Measurements from ENCODE around the gene SPNS3. TPM values are rescaled to one million over a fixed set of nuclear protein-coding genes. Genes with fewer than 3 reads are reported as not detected.

Gene SPNS3
- total RNA-seq, 1 experiment from 2014 or later = not detected

DNA sequence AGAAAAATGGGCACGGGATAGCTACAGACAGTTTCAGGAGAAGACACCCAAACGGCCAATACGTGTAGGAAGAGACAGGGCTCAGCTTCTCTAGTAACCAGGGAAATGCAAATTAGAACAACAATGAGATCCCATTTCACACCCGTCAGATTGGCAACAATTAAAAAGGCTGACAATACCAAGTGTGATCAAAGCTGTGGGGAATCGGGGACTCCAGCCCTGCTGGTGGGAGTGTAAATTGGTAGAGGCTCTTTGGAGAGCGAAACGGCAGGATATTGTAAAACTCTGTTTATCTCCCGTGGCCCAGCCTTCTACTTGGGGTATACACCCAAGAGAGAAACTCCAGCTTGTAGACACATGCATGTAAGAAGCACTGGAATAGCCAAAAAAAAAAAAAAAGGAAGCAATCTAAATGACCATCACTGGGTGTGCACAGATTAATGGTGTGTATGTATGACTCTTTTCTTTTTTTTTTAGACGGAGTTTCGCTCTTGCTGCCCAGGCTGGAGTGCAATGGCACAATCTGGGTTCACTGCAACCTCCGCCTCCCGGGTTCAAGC is 93.9 kb downstream of the SPNS3 start:
- no peak for DNase-seq (ENCODE audit: low read depth, low spot score)
- in situ Hi-C loops (cut with HindIII; ENCODE audit: low pct_unique_long_range_greater_than_20kb, low sequenced_read_pairs) = no loop called here

DNA sequence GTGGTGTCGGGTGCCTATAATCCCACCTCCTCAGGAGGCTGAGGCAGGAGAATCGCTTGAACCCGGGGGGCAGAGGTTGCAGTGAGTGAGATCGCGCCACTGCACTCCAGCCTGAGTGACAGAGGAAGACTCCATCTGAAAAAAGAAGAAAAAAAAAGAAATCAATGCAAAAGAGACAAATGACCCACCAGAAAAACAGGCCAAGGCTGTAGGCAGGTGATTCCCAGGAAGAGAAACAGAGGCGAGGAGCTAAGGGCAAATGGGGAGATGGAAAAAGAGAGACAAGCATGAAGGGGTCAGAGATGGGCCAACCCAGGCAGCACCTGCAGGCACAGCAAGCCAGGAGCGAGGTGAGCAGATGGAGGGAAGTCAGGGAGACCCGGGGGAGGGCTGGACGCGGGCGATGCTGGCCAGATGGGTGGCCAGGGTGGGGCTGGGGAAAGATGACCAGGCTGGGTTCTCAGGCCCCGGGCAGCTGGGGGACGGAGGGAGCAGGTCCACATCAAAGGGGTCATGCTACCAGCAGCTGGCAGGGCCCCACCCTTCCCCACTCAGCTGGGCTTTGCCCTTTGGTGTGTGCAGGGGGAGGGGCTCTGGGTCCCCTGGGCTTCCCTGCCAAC is 95.9 kb downstream of the SPNS3 start:
- in situ Hi-C loops (cut with HindIII; ENCODE audit: low pct_unique_long_range_greater_than_20kb, low sequenced_read_pairs) = no loop called here
- DNase-seq (ENCODE audit: low read depth, low spot score) = no peak

DNA sequence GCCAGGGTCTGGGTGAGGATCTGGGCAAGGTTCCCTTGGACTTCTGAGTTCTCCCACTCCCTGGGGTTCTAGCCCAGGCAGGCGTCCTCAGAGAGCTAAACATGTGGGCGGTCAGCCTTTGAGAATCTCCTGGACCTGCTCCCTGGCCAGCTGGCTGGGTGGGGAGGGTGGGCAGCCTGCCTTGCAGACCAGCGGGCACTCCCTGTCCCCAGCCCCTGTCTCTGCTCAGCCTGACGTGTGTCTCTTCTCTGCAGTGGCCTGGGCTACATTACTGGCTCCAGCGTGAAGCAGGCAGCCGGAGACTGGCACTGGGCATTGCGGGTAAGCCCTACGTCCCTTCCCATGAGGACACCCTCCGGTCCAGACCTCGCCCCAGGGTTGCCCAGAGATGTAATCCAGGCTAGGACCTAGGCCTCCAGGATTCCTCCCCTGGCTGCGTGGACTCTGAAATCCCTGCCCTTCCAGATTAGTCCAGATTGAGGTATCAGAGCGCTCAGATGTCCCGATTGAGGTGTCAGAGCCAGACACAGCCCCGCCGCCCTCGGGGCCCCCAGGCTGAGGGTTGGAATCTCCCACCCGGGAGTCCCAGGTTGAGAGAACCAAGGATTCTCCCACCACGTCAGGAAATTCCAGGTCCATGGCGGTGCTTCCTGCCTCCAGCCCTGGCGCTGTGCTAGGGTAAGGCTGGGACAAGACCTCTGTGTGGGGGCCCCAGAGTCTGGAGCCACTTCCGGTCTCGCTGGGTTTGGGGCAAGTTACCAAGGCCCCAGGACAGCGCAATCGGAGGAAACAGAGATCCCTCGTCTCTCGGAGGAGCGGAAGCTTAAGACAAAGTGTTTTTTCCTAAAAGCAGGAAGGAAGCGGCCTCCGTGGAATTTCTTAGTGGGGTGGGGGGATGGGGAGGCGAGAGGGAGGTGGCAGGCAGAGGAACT is 97.3 kb downstream of the SPNS3 start:
- in situ Hi-C loops (cut with HindIII; ENCODE audit: low pct_unique_long_range_greater_than_20kb, low sequenced_read_pairs) = no loop called here
- no peak for DNase-seq (ENCODE audit: low read depth, low spot score)

DNA sequence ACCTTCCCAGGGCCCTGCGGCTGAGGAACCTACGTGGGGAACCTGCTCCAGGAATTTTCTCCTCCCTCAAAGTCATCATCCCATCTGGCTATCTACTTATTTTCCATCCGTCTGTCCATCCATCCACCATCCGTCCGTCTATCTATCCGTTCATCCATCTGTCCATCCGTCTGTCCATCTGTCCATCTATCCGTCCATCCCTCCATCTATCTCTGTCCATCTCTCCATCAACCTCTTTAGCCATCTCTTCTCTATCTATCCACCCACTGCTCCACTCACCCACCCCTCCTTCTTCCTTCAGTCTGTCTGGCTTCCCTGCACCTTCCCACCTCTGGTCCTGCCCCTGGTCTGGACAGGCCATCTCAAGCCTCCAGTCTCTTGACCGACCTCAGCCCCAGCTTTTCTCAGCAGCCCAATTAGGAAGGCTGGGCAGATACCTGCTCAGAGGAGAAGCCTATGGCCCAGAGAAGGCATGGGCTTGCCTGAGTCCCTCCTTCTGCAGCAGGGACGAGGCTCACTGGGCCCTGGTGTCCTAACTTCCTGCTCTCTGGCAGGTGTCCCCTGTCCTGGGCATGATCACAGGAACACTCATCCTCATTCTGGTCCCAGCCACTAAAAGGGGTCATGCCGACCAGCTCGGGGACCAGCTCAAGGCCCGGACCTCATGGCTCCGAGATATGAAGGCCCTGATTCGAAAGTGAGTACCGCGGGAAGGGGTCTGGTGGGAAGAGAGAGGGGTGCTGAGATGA is 98.4 kb downstream of the SPNS3 start:
- DNase-seq (ENCODE audit: low read depth, low spot score) = no peak
- in situ Hi-C loops (cut with HindIII; ENCODE audit: low pct_unique_long_range_greater_than_20kb, low sequenced_read_pairs) = no loop called here

DNA sequence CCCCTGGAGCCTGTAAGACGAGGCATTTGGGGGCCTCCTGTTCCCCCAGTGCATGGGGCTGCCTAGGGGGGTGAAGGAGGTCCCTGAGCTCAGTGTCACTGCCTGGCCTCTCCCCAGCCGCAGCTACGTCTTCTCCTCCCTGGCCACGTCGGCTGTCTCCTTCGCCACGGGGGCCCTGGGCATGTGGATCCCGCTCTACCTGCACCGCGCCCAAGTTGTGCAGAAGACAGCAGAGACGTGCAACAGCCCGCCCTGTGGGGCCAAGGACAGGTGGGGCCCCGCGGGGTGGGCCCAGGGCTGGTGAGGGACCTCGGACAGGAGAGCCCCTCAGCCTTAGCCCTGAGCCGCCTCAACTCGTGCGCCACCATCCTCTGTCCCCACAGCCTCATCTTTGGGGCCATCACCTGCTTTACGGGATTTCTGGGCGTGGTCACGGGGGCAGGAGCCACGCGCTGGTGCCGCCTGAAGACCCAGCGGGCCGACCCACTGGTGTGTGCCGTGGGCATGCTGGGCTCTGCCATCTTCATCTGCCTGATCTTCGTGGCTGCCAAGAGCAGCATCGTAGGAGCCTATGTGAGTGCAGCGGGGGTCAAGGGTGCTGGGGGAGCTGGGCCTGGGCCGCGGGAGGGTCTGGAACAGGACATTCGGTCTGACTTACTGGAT is 99.3 kb downstream of the SPNS3 start:
- in situ Hi-C loops (cut with HindIII; ENCODE audit: low pct_unique_long_range_greater_than_20kb, low sequenced_read_pairs) = no loop called here

DNA sequence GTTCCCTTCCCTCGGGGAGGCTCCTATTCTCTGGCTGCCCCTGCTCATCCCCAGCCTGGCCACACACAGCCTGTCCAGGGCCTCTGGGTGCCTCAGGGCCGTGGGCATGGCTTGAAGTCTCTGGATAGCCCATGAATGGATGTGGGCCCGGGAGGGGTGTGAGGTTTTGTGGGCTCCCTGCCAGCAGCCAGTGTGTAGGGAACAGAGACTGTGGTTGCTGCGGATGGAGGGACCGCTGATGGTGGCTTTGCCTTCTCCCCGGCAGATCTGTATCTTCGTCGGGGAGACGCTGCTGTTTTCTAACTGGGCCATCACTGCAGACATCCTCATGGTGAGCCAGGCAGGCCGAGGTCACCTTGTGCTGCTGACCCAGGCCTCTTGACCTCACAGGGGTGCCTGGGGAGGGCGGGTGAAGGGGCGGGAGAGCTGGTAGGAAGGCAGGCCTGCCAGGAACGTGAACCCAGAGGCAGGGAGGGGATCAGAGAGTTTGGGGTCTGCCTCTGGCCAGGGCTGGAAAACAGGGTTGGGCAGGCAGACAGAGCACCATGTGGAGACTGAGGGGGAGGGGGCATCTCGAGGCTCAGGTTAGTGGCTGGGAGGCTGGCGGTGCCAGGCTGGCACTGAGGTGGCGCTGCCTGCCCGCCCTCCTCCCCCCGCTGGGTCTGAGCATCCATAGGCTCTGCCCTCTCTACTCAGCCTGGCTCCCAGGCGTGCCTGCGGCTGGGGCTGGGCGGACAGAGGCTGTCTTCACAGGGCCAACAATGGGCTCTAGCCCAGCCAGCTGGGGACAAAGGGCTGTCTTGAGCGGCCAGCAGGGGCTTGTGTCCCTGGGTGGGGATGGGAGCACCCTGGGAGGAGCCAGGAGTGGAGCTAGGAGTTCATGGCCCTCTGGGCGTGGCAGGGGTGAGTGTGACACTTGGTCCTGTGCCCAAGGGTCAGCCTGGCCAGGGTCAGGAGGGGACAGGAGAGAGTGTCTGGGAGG is 100.1 kb downstream of the SPNS3 start:
- in situ Hi-C loops (cut with HindIII; ENCODE audit: low pct_unique_long_range_greater_than_20kb, low sequenced_read_pairs) = no loop called here
- DNase-seq (ENCODE audit: low read depth, low spot score) = peak; percentile 32

More for the DNA sequence above, 99.3 kb downstream of the SPNS3 start:
- no peak for DNase-seq (ENCODE audit: low read depth, low spot score)

DNA sequence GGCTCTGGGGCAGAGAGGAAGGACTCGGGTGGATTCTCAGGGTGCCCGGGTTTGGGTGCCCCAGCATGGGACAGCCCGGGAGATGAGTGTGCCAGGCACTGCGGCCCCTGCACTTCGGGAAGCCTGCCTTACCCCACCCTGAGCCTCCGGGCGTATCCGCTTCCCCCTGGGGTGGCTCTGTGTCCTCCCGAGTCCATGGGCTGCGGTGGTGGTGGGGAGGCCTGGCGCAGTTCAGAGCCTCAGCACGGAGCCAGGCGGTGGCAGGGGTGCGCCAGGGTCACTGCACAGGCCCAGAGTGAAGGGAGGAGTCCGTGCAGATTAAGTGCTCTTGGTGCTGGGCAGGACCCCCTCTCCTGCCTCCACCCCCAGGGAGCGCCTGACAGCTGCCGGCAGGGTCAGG is 100.8 kb downstream of the SPNS3 start:
- in situ Hi-C loops (cut with HindIII; ENCODE audit: low pct_unique_long_range_greater_than_20kb, low sequenced_read_pairs) = no loop called here

DNA sequence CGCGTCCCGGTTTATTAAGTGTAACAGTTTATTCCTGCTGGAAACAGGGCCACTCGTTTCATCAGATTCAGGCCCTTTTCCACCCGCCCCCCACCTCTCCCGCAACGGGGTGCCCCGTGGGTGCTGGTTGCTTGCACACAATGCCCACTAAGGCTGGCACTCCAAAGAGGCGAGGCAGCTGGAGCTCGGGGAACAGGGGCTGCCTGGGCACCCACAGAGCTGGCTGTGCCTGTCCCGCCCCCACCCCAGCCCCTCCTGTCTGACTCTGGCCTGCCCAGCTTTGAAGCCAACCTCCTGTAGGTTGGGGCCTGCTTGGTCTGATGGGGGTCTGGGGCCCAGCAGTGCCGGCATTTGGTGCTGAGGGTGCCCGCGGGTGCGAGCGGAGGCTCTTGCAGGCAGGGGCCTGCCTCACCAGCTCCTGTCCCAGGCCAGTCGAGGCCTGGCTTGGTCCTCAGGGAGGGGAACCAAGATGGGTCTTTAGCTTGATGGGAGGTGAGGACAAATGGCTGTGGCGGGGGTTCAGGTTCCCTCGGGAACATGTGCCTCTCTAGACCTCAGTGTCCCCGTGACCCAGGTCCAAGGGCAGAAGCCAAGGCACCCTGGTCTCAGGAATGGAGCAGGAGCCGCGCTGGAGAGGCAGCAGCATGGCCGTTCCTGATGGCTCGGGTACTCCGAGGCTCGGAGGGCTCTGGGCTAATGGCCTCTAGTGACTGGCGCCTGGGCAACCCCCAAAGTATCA is 101.4 kb downstream of the SPNS3 start:
- DNase-seq (ENCODE audit: low read depth, low spot score) = no peak
- in situ Hi-C loops (cut with HindIII; ENCODE audit: low pct_unique_long_range_greater_than_20kb, low sequenced_read_pairs) = no loop called here

More for the DNA sequence above, 100.8 kb downstream of the SPNS3 start:
- no peak for DNase-seq (ENCODE audit: low read depth, low spot score)

DNA sequence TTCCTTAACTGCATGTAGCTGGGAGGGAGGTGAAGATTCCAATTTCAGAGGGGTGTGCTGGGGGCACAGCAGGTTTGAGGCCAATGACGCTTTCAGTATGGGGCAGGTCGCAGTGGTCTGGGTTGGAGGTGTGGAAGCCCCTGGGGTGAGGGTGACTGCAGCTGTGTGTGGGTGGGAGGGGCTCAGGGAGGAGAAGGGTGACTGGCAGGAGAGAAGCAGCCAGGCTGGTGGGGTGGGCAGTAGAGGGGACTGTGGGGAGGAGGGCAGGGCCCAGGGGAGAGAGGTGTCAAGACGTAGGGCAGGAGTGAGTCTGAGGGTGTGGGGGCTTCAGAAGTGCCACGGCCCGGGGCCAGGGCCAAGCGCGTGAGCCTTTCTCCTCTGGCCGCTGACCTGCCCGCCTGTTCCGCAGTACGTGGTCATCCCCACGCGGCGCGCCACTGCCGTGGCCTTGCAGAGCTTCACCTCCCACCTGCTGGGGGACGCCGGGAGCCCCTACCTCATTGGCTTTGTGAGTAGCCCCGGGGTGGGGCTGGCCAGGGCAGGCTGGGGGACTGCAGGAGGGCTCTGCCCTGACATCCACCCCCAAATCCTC is 102.0 kb downstream of the SPNS3 start:
- DNase-seq (ENCODE audit: low read depth, low spot score) = no peak
- in situ Hi-C loops (cut with HindIII; ENCODE audit: low pct_unique_long_range_greater_than_20kb, low sequenced_read_pairs) = no loop called here

DNA sequence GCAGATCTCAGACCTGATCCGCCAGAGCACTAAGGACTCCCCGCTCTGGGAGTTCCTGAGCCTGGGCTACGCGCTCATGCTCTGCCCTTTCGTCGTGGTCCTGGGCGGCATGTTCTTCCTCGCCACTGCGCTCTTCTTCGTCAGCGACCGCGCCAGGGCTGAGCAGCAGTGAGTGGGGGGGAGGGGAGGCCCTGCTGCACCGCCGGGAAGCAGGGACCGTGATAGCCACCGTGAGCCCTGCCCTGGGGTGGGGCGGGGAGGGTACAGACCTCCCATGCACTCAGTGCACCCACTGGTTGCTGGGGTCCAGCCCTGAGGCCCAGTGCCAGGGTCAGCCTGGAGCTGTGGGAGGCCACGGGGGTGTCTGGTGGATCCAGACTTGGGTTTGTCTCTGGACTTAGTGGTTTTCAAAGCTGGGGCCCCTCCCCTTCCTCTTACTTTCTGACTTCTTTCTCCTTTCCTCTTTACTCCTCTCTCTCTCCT is 102.6 kb downstream of the SPNS3 start:
- in situ Hi-C loops (cut with HindIII; ENCODE audit: low pct_unique_long_range_greater_than_20kb, low sequenced_read_pairs) = no loop called here
- no peak for DNase-seq (ENCODE audit: low read depth, low spot score)

DNA sequence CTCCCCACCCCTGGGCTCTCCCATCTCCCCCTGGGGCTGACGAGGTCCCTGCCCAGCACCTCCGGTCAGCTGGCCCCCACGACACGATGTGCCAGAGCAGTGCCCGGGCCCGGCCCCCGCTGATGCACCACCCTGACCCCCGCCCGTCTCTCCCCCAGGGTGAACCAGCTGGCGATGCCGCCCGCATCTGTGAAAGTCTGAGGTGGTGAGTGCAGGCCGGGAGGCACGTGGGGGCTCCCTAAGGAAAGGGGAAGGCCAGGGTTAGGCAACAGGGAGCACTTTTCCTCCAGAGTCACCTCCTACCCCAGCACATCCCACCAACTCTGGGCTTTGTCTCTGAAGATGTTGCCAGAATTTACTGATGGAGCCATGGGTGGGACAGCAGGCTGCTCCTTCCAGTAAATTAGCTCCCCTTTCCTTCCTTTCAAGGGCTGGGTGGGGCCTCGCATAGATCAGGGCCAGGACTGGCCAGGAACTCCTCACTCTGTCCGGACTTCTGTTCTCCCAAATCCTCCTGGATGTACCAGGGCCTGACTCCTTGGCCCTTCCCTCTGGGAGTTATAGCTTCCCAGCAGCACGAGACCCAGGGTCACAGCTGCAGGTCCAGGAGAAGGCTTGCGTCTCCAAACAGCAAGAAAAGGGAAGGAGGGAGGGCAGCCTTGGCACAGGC is 103.1 kb downstream of the SPNS3 start:
- no peak for DNase-seq (ENCODE audit: low read depth, low spot score)
- in situ Hi-C loops (cut with HindIII; ENCODE audit: low pct_unique_long_range_greater_than_20kb, low sequenced_read_pairs) = no loop called here
